ENCODE data around the gene COL5A1.

GRCh38 chr9:134639994-134640393 lies 1.6 kb upstream of the COL5A1 start:
- TF ChIP-seq CTCF (IDR thresholded peaks at IDR 0.05) (no peak), POLR2A (IDR thresholded peaks at IDR 0.05) (no peak)

Data from heart left ventricle (tissue), 13 donors.